HS-5 (cell line): Measurements from ENCODE around the gene HMCN2.

Source experiments
- DNase-seq: peaks from one replicate; pipeline ENCODE4 v3.0.0-alpha.2; 2012; ENCODE audit warnings: low read depth

The HMCN2 gene

GRCh38 chr9:130289711-130290241 is 24.2 kb downstream of the HMCN2 start:
- no peak for DNase-seq

GRCh38 chr9:130290291-130291181 is 25.0 kb downstream of the HMCN2 start:
- no peak for DNase-seq

GRCh38 chr9:130291474-130291873 is 25.9 kb downstream of the HMCN2 start:
- DNase-seq, result no peak

DNA sequence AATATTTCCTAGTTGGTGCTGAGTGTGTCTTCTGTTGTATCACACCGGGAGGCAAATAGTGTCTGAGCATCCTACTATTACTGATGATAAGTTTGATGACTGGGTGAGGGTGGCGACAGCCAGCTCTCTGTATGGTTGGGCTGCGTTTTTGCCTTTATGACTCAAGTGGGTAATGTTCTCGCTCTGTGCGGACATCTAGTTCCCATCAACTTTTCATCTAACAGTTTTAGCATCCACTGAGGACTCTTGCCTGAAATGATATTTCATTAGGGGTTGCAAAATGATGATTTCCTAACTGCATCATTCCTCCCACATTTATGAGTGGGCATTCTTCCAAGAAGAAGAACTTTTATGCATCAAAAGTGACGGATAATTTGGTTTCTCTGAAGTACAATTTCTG is 26.5 kb downstream of the HMCN2 start:
- DNase-seq, result no peak

DNA sequence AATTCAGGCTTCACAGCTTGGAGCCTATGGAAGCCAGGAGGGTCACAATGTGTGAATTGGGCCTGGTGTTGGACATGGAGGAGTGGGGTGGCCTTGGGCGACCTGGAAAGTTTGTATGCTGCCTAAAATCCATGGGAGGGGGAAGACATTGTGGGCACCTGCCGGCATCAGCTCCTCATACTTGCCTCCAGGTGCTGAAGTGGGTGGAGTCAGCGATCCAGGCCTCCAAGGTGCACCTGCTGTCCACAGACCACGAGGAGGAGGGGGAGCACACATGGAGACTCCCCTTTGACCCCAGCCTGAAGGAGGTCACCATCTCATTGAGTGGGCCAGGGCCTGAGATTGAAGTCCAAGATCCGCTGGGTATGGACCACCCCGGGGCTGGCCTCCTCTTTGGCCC is 29.1 kb downstream of the HMCN2 start:
- DNase-seq, result no peak

GRCh38 chr9:130295431-130295830 is 29.9 kb downstream of the HMCN2 start:
- no peak for DNase-seq

- no peak for DNase-seq
Observed at GRCh38 chr9:130295945-130296782, 30.6 kb downstream of the HMCN2 start.

- no peak for DNase-seq
Observed at GRCh38 chr9:130296783-130297055, 31.2 kb downstream of the HMCN2 start.

- no peak for DNase-seq
Observed at GRCh38 chr9:130297371-130297770, 31.8 kb downstream of the HMCN2 start.

DNA sequence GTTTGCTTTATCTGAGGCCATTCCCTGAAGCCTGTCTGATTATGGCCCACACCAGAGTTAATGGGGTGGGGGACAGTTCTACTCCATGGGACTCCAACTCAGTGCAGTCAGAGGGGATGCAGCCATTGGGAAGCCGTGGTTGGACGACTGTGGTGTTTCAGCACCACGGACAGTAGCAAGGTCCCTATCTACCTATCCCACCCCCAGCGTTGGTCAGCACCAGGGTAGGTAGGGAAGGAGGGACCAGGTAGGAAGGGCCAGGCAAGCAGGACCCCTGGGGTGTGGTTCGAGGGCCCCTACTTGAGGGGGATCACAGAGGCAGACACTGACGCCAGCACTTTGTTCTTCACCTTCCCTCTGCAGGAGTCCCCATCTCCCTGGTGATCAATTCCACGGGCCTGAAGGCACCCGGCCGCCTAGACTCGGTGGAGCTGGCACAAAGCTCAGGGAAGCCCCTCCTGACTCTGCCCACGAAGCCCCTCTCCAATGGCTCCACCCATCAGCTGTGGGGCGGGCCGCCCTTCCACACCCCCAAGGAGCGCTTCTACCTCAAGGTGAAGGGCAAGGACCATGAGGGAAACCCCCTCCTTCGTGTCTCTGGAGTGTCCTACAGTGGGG is 33.2 kb downstream of the HMCN2 start:
- DNase-seq, result no peak

DNA sequence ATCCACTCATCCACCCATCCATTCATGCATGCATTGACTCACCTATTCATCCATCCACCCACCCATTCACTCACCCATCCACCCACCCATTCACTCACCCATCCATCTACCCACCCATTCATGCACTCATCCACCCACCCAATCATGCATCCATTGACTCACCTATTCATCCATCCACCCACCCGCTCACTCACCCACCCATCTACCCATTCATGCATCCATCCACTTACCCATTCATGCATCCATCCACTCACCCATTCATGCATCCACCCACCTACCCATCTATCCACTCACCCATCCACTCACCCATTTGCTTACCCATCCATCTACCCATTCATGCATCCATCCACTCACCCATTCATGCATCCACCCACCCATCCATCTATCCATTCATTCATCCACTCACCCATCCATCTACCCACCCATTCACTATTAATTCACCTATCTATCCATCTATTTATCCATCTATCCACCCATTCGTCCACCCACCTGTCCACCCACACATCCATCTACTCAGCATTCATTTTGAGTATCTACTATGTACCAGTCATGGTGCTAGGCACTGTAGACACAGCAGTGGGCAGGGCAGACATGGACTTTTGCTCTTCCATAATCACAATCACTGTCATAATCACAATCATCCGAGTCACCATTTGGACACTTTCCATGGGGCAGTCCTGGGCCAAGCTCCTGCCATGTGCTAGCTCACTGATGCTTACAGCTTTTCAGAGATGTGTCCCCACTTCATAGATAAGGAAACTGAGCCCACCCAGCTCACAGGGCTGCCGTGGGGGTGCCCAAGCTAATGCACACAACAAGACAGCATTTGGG is 34.4 kb downstream of the HMCN2 start:
- no peak for DNase-seq

DNA sequence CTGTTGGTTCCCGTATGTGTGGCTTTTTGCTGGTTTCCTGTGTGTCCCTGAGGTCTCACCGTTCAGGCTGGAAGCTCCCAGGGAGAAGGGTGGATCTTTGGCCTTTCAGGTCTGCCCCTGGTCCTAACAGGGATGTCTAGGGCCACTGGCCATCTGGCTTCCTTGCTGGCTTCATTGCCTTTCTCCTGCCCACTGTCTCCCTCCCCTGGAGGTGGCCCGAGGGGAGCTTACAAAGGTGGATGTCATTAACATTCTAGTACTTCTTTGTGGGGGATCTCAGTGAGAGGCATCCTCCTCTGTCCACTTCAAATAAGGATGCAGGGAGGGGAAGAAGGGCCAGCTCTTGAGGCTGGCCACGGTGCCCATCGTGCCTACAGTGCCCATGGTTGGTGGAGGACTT is 35.2 kb downstream of the HMCN2 start:
- no peak for DNase-seq

DNA sequence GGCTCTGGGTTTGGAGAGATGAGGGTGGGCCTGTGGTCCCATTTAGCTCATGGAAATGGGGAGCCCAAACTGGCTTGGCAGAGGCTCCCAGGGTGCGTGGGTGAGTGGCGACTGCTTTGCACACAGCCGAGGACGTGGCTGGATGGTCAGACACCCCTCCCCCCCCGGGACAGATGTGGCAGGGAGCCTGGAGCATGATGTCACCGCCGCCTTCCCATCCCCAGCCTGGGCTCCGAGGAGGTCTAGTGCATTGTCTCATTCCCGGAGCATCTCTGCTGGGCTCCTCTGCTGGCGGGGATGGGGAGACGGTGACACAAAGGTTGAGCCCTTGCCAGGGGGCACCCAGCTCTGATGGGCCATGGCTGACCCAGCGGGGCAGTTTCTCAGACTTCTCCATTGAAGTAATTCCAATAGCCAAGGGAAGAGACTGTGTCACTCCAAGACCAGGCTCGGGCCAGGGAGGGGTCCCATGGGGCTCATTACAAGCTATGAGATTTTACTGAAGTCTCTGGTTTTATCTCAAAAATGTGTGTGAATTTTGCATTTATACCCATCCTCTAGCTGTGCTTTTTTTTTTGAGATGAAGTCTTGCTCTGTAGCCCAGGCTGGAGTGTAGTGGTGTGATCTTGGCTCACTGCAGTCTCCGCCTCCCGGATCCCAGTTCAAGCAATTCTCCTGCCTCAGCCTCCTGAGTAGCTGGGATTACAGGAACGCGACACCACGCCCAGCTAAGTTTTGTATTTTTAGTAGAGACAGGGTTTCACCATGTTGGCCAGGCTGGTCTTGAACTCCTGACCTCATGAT is 36.1 kb downstream of the HMCN2 start:
- DNase-seq, result no peak

GRCh38 chr9:130302785-130303612 is 37.4 kb downstream of the HMCN2 start:
- no peak for DNase-seq

DNA sequence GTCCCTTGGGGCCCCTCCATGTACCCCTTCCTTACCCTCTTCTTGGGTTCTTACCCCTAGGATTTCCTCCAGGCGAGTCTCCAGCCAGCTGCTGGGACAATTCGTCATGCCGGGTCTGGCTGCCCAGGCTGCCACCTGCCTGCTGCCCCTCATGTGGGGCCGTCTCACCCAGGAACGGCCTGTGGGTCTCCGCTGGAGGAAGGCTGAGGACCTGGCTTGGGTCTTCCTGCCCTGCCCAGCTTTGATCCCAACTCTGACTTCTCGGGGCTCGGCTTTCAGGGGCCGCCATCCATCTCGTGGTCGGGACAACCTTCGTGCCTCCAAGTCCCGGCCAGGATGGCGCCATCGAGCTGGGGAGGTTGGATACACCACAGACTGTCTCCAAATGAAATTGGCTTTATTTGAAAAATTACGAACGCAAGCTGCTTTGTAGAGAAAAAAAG is 38.1 kb downstream of the HMCN2 start:
- DNase-seq, result no peak

DNA sequence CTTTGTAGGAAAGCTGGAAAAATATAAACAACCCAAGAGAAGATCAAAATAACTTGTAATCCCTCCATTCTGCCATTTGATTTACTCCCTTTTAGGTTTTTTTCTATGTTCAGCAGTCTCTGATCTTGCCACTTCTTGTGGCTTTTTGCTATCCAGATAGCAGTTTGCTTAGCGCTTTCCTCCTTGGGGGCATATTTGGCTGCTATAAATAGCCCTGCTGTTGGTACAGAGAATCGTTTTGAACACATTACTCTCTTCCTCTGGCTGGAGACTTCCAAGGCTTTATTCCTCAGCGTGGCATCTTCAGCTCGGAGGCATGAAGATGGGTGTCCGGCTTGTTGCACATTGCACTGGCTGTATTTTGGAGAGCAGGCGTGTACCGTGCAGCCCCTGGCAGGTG is 38.6 kb downstream of the HMCN2 start:
- DNase-seq, result no peak

- DNase-seq, result no peak
Observed at GRCh38 chr9:130304643-130305042, 39.1 kb downstream of the HMCN2 start.

DNA sequence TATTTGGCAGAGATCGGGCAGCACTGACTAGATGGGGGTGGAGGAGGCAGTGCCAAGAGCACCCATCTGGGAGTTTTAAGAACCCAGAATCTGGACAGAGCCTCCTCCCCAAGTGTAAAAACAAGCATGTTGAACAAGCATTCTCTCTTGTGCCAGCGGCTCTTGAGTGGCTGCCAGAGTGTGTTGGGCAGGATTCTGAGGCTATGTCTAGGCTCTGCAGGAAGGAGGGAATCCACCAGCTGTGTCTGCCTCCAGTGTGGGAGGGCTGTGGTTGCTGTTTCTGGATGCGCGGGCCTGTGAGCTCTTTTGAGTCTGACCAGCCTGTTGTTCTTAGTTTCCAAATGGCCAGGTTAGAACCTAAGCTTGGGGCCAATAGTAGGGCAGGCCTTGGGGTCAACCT is 39.8 kb downstream of the HMCN2 start:
- DNase-seq, result no peak

DNA sequence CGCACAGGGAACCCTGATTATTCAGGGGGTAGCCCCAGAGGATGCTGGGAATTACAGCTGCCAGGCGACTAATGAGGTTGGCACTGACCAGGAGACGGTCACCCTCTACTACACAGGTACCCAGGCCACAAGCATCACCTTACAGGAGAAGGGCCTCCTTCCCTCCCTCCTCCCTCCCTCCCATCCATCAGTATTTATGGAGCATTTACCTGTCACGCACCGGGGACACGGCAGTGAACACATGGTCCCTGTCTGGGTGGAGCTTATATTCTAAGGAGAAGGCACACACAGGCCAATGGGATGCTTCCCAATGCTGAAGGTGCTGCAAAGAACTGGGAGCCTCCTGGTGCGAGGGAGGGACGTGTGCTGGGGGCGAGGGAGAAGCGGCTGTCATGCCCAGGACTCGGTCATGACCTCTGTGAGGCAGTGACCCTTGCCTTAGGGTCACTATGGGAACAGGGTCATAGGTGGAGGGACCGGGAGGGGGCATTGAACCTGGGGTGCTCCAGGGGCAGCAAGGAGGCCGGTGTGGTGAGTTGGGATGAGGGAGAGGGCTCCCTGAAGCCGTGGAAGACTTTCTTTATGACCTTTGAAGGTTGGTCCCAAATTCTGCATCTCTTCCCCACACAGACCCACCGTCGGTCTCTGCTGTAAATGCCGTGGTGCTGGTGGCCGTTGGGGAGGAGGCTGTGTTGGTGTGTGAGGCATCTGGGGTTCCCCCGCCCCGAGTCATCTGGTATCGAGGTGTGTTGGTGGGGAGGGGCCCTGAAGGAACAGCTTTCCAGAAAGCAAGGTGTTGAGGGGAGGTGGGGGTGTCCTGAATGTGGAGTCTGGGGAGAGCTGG is 41.5 kb downstream of the HMCN2 start:
- no peak for DNase-seq
